OCI-LY7 (cell line): ENCODE measurements around the gene MUC6. TPM values are rescaled to one million over a fixed set of nuclear protein-coding genes. Genes with fewer than 3 reads are reported as not detected.

ENCODE experiments used
- BruUV-seq: library from RNA; stranded (reverse); fragments of 400-500 nt; replicated peaks from 2 replicates; lab custom pipeline; 2021; lab: Mats Ljungman, UMichigan
- CTCF ChIA-PET: fragments of 300-600 bp; sonication (Branson Sonifier 250); formaldehyde crosslinking; loops from one replicate; lab custom pipeline; 2022; ENCODE audit warnings: antibody characterized with exemption; ENCODE audit not compliant: unreplicated experiment; lab: Charles Lee
- POLR2A ChIA-PET: fragments of 300-600 bp; sonication (Branson Sonifier 250); formaldehyde crosslinking; loops from one replicate; lab custom pipeline; 2022; ENCODE audit warnings: antibody characterized with exemption; lab: Charles Lee
- DNase-seq: peaks from one replicate; pipeline ENCODE4 v3.0.0-alpha.2; 2015; ENCODE audit warnings: low spot score
- H2AFZ ChIP-seq: fragments of 200-600 bp; sonication (generic), shearing (Covaris generic); 2 replicates; pipeline ENCODE4 v1.6.1; 2014; ENCODE audit warnings: mild to moderate bottlenecking, antibody characterized with exemption, low read length, moderate library complexity
- H3K27ac ChIP-seq: fragments of 200-600 bp; sonication (generic); 2 replicates; pipeline ENCODE4 v1.5.1; 2014; ENCODE audit warnings: mixed run types, low read depth, mild to moderate bottlenecking, moderate library complexity, low read length, inconsistent platforms; ENCODE audit not compliant: poor library complexity, severe bottlenecking
- H3K36me3 ChIP-seq: fragments of 200-600 bp; sonication (generic); 2 replicates; pipeline ENCODE4 v1.6.1; 2014; ENCODE audit warnings: mild to moderate bottlenecking, antibody characterized with exemption, low read length, moderate library complexity, mixed read lengths; ENCODE audit not compliant: insufficient read depth
- H3K4me1 ChIP-seq: fragments of 200-600 bp; sonication (generic); 2 replicates; pipeline ENCODE4 v1.5.1; 2014; ENCODE audit warnings: mild to moderate bottlenecking, low read length; ENCODE audit not compliant: insufficient read depth, poor library complexity, severe bottlenecking
- H3K4me2 ChIP-seq: fragments of 200-600 bp; sonication (generic); 2 replicates; pipeline ENCODE4 v1.6.1; 2014; ENCODE audit warnings: mild to moderate bottlenecking, low read length
- H3K4me3 ChIP-seq: fragments of 200-600 bp; sonication (generic); 2 replicates; pipeline ENCODE4 v1.5.1; 2014; ENCODE audit warnings: mild to moderate bottlenecking, low read depth, low read length; ENCODE audit not compliant: poor library complexity, severe bottlenecking
- H3K79me2 ChIP-seq: fragments of 200-600 bp; sonication (generic); 2 replicates; pipeline ENCODE4 v1.6.1; 2016; ENCODE audit warnings: low read depth, mild to moderate bottlenecking, low read length, moderate library complexity, mixed read lengths; ENCODE audit not compliant: insufficient read depth
- H3K9me2 ChIP-seq: fragments of 200-600 bp; sonication (generic); 2 replicates; pipeline ENCODE4 v1.6.1; 2016; ENCODE audit warnings: mild to moderate bottlenecking, low read length, mixed read lengths; ENCODE audit not compliant: insufficient read depth
- H3K9me3 ChIP-seq: fragments of 200-600 bp; sonication (generic); 2 replicates; pipeline ENCODE4 v1.6.1; 2014; ENCODE audit warnings: mild to moderate bottlenecking, mixed run types, low read length, mixed read lengths
- H4K20me1 ChIP-seq: fragments of 200-600 bp; sonication (generic); 2 replicates; pipeline ENCODE4 v1.6.1; 2014; ENCODE audit warnings: mild to moderate bottlenecking, antibody characterized with exemption, low read length, moderate library complexity, mixed read lengths; ENCODE audit not compliant: insufficient read depth
- CTCF ChIP-seq: fragments of 200-600 bp; sonication (generic); conservative IDR thresholded peaks from 2 replicates; pipeline ENCODE4 v1.5.1; 2014; ENCODE audit warnings: mild to moderate bottlenecking, antibody characterized with exemption, low read length, moderate library complexity, mixed read lengths
- EZH2phosphoT487 ChIP-seq: fragments of 200-600 bp; sonication (generic); IDR thresholded peaks from 2 replicates; pipeline ENCODE4 v1.6.1; 2018; ENCODE audit warnings: low read depth, borderline replicate concordance, mild to moderate bottlenecking, mixed run types, antibody characterized with exemption, low read length, moderate library complexity, mixed read lengths
- intact Hi-C: fragments of 100-400 bp; cut with micrococcal nuclease; formaldehyde crosslinking; loops from one replicate; pipeline ENCODE4 v1.10.0; 2022; ENCODE audit not compliant: unreplicated experiment
- total RNA-seq, 2 experiments: library from RNA; depleted of rRNA in 1 of 2; stranded (reverse); fragments of >200 nt in 1 of 2; shearing (Covaris generic) in 1 of 2; gene quantifications; 2 replicates each; pipeline ENCODE4 v1.2.3, GENCODE V29; 2014 to 2022

The MUC6 gene
- total RNA-seq, 2 experiments from 2014 or later: not detected

GRCh38 chr11:1024597-1025409, 11.7 kb downstream of the MUC6 start:
- Histone ChIP-seq H2AFZ (no peak overlapping the region), H3K79me2 (no peaks in the 10 kb centered on the region), H4K20me1 (no peaks in the 10 kb centered on the region), H3K4me3 (no peak overlapping the region), H3K36me3 (no peaks in the 10 kb centered on the region), H3K4me1 (no peaks in the 10 kb centered on the region), H3K9me2 (no peaks in the 10 kb centered on the region), H3K9me3 (no peaks in the 10 kb centered on the region), H3K27ac (no peak overlapping the region), H3K4me2 (no peak overlapping the region)
- intact Hi-C loops: no loop called here
- TF ChIP-seq CTCF (no peak), EZH2phosphoT487 (no peak)
- ChIA-PET POLR2A (no interaction called here), CTCF (no interaction called here)
- DNase-seq: no peak
- BruUV-seq: no TSS peak

DNA sequence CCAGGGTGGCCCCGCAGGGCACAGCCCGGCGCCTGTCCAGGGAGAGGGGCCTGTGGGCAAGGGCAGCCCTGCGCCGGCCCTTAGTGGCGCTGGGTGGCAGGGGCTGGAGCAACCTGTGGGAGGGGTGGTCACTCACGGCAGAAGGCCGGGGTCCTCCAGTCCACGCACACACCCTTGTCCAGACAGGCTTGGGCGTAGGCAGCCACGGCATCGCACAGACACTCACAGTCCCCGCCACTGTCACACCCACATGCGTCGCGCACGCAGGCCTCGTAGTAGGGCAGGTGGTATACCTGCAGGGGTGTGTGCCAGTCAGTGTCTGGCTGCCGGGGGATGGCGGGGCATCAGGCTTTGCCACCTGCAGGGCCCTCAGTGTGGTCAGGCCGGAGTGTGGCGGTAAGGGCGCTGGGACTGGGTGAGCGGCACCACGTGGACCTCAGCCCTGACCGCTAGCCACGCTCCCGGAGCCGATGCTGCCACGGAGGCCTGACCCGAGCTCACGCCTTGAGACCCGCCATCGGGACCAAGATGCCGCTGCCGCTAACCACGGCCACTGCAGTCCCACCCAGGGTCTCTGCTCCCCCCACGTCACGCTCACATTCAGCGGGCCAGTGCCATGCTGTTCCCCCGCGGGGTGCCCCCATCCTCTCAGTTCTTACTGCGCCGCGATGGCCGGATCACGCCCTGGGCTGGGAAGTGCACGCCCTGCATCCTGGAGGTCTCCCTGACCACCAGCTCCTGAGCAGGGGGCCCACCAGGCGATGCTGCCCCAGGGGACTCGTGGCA, 12.5 kb downstream of the MUC6 start:
- Histone ChIP-seq H3K79me2 (no peaks in the 10 kb centered on the region), H3K36me3 (no peaks in the 10 kb centered on the region), H4K20me1 (no peaks in the 10 kb centered on the region), H3K4me3 (no peak overlapping the region), H3K4me1 (no peaks in the 10 kb centered on the region), H3K27ac (no peak overlapping the region), H3K9me3 (no peaks in the 10 kb centered on the region), H2AFZ (no peak overlapping the region), H3K9me2 (no peaks in the 10 kb centered on the region), H3K4me2 (no peak overlapping the region)
- DNase-seq: no peak
- POLR2A ChIA-PET: no interaction called here
- TF ChIP-seq CTCF (no peak), EZH2phosphoT487 (no peak)
- CTCF ChIA-PET: no interaction called here
- intact Hi-C loops: no loop called here
- BruUV-seq: no TSS peak
